Mesendoderm (in vitro differentiated cells): Measurements from ENCODE around the gene CDK14.
A peak's percentile ranks its signal among the peaks of the same experiment; 100 is the strongest.
"Not testable (repeated sequence)": the region's sequence is repeated elsewhere in the genome, so short reads cannot be mapped to it uniquely, and the experiment has no call there.

ENCODE experiments used
- DNase-seq: peaks from one replicate; pipeline ENCODE4 v3.0.0; 2013
- H2AK5ac ChIP-seq: 2 replicates; pipeline ENCODE4 v1.6.1; 2013; ENCODE audit warnings: low read length, inconsistent platforms
- H2BK120ac ChIP-seq: 2 replicates; pipeline ENCODE4 v1.6.1; 2013; ENCODE audit warnings: low read depth, mild to moderate bottlenecking, low read length, moderate library complexity, mixed read lengths
- H2BK15ac ChIP-seq: replicated peaks from 2 replicates; pipeline ENCODE4 v1.6.1; 2013; ENCODE audit warnings: low read depth, mild to moderate bottlenecking, moderate library complexity
- H2BK5ac ChIP-seq: 2 replicates; pipeline ENCODE4 v1.6.1; 2013; ENCODE audit warnings: low read length, inconsistent platforms
- H3K18ac ChIP-seq: 2 replicates; pipeline ENCODE4 v1.6.1; 2013; ENCODE audit warnings: mild to moderate bottlenecking, low read length, mixed read lengths
- H3K23ac ChIP-seq: one replicate; pipeline ENCODE4 v1.6.1; 2013; ENCODE audit warnings: low read length
- H3K27ac ChIP-seq: 2 replicates; pipeline ENCODE4 v1.5.1; 2013; ENCODE audit warnings: low read depth, mild to moderate bottlenecking, inconsistent platforms, low read length, moderate library complexity
- H3K27me3 ChIP-seq: 2 replicates; pipeline ENCODE4 v1.6.1; 2013; ENCODE audit warnings: low read length, control low read depth, mild to moderate bottlenecking, inconsistent platforms; ENCODE audit not compliant: insufficient read depth, poor library complexity
- H3K36me3 ChIP-seq: 2 replicates; pipeline ENCODE4 v1.6.1; 2013; ENCODE audit warnings: low read length, inconsistent platforms; ENCODE audit not compliant: control insufficient read depth, insufficient read depth
- H3K4ac ChIP-seq: one replicate; pipeline ENCODE4 v1.6.1; 2013; ENCODE audit warnings: low read depth, mild to moderate bottlenecking, low read length, moderate library complexity
- H3K4me1 ChIP-seq: 2 replicates; pipeline ENCODE4 v1.6.1; 2013; ENCODE audit warnings: low read depth, low read length, inconsistent platforms; ENCODE audit not compliant: control insufficient read depth
- H3K4me2 ChIP-seq: 2 replicates; pipeline ENCODE4 v1.6.1; 2013; ENCODE audit warnings: low read length
- H3K4me3 ChIP-seq: 2 replicates; pipeline ENCODE4 v1.5.1; 2013; ENCODE audit warnings: mild to moderate bottlenecking, low read length
- H3K56ac ChIP-seq: one replicate; pipeline ENCODE4 v1.6.1; 2013; ENCODE audit warnings: low read length
- H3K79me1 ChIP-seq: 2 replicates; pipeline ENCODE4 v1.6.1; 2013; ENCODE audit warnings: low read length, inconsistent platforms
- H3K79me2 ChIP-seq: 2 replicates; pipeline ENCODE4 v1.6.1; 2013; ENCODE audit warnings: mild to moderate bottlenecking, low read length; ENCODE audit not compliant: control insufficient read depth, insufficient read depth
- H3K9ac ChIP-seq: 2 replicates; pipeline ENCODE4 v1.6.1; 2013; ENCODE audit warnings: low read length, inconsistent platforms
- H4K5ac ChIP-seq: one replicate; pipeline ENCODE4 v1.6.1; 2013; ENCODE audit warnings: low read length
- H4K8ac ChIP-seq: one replicate; pipeline ENCODE4 v1.6.1; 2013; ENCODE audit warnings: low read depth, mild to moderate bottlenecking, control low read depth, low read length, moderate library complexity
- WGBS: extraction: QIAGEN DNeasy Blood & Tissue Kit; methylation state at CpG from one replicate; pipeline ENCODE4 v1.1.7; 2013; ENCODE audit warnings: low lambda C conversion rate, missing lambda C conversion rate; ENCODE audit not compliant: insufficient coverage; ENCODE audit errors: extremely low coverage; 5-methylcytosine and 5-hydroxymethylcytosine counted together

Gene CDK14

DNA sequence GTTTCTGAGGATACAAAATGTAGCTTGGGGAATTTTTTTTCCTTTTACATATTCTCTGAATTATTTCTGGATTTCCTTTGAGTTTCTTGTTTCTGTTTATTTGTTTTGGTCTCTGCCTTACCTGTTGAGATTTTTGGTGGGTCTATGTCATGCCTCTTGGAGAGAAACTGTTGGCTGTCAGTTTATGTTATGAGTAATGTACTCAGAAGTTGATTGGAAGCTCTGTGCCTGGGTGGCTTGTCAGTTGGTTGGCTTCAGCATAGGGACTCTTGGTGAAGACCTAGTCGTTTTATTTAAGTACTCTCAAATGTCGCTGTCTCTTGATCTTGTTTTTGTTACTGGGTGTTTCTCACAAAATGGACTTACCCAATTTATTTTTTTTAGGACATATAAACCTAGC is 132.4 kb downstream of the CDK14 start:
- Histone ChIP-seq H3K23ac (no peak overlapping the region), H3K27ac (no peak overlapping the region), H2BK120ac (no peak overlapping the region), H3K36me3 (no peaks in the 10 kb centered on the region), H4K5ac (no peak overlapping the region), H3K9ac (no peak overlapping the region), H3K27me3 (no peaks in the 10 kb centered on the region), H3K4me1 (peaks cover 4% of the 10 kb centered on the region), H2AK5ac (no peak overlapping the region), H4K8ac (no peak overlapping the region), H3K79me1 (no peaks in the 10 kb centered on the region), H3K4me2 (no peak overlapping the region), H3K79me2 (no peaks in the 10 kb centered on the region), H3K4me3 (no peak overlapping the region), H3K56ac (no peak overlapping the region), H3K18ac (no peak overlapping the region), H2BK5ac (no peak overlapping the region), H3K4ac (no peak overlapping the region), H2BK15ac (no peak overlapping the region)
- WGBS: no CpG with 5 or more reads among the region's 2 CpGs
- no peak for DNase-seq

DNA sequence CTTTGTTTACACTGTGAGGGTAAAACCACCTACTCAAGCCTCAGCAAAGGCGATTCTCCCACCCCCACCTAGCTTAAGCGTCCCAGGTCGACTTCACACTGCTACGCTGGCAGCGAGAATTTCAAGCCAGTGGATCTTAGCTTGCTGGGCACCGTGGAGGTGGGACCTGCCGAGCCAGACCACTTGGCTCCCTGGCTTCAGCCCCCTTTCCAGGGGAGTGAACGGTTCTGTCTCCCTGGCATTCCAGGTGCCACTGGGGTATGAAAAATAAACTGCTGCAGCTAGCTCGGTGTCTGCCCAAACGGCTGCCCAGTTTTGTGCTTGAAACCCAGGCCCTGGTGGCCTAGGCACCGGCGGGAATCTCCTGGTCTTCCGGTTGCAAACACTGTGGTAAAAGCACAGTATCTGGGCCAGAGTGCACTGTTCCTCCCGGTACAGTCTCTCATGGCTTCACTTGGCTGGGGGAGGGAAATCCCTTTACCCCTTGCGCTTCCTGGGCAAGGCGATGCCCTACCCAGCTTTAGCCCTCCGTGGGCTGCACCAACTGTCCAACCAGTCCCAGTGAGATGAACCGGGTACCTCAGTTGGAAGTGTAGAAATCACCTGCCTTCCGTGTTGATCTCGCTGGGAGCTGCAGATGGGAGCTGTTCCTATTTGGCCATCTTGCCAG is 139.6 kb downstream of the CDK14 start:
- H2BK15ac ChIP-seq, H3K4me1 ChIP-seq, H3K36me3 ChIP-seq, H4K5ac ChIP-seq, H3K9ac ChIP-seq, DNase-seq, H3K27ac ChIP-seq, H4K8ac ChIP-seq, H3K27me3 ChIP-seq, H3K79me1 ChIP-seq, H3K56ac ChIP-seq, H3K4me3 ChIP-seq, H3K23ac ChIP-seq, H2BK5ac ChIP-seq, H3K79me2 ChIP-seq, H2AK5ac ChIP-seq, H3K18ac ChIP-seq, H3K4ac ChIP-seq, H2BK120ac ChIP-seq, H3K4me2 ChIP-seq: not testable (repeated sequence)
- WGBS: no CpG with 5 or more reads among the region's 20 CpGs

DNA sequence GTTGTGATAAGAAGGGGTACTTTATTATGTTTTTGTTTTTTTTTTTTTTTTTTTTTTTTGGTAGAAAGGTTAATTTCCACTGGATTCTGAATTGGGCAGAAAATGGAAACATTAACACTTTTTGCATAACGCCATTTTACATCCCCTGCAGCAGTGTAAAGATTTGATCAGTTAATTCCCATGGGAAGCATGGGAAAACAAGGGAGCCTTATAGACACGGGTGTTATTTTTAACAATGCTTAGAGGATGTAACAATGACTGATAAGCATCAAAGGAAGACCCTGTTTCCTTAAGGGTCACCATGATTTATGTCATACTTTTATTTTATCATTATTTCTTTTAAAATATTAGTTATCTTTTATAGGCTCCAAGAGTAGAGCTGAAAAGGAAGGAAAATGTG is 140.2 kb downstream of the CDK14 start:
- Histone ChIP-seq H2AK5ac (no peak overlapping the region), H3K18ac (no peak overlapping the region), H3K4me3 (no peak overlapping the region), H3K56ac (no peak overlapping the region), H2BK15ac (no peak overlapping the region), H3K23ac (no peak overlapping the region), H3K79me1 (no peaks in the 10 kb centered on the region), H3K79me2 (no peaks in the 10 kb centered on the region), H3K4me2 (no peak overlapping the region), H3K4ac (no peak overlapping the region), H3K27me3 (no peaks in the 10 kb centered on the region), H2BK5ac (no peak overlapping the region), H4K5ac (no peak overlapping the region), H2BK120ac (no peak overlapping the region), H3K4me1 (no peaks in the 10 kb centered on the region), H4K8ac (no peak overlapping the region), H3K9ac (no peak overlapping the region), H3K27ac (no peak overlapping the region), H3K36me3 (no peaks in the 10 kb centered on the region)
- WGBS: no CpG with 5 or more reads among the region's 2 CpGs
- DNase-seq: no peak

DNA sequence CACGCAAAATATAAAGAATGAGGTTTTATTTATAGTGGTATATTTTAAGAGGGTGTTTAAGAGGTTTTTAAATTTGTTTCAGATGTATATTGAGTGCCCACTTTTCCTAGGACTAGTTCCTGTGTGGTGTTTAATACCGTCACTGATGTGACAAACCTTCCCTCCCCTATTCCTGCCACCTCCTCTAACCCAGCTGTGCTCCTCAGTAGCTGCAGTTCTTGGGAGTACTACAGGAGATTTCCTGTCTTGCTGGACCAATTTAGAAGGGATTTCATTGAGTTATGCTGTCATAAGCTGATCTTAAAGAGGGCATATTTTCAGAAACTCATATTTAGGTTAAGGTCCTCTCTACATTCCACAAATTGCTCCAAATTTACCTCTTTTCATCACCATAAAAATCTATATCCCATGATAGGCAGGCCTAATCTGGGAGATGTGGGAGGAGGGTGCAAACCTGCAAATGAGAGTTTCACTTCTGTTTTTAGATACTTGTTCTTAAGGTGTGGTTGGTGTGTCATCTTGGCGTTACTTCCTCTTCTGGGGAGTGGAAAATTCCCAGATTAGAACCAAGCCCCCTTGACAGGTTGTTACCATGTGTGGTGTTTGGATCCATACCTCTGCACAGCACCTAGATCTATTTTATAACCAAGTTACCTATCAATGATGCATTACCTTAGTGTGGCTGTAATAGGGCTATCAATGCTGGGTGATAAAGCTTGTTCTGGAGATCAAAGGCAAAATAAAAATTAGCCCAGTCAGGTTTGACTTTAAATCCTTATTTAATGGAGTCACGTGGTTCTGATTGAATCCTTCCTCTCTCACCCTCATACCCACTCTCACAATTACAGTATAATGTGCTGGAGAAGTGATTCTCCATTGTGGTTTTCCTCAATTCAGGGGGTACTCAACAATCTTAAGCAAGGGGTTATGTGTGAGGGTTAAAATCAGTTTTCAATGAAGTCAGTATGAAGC is 141.1 kb downstream of the CDK14 start:
- Histone ChIP-seq H2BK120ac (no peak overlapping the region), H3K18ac (no peak overlapping the region), H3K4me3 (no peak overlapping the region), H3K56ac (no peak overlapping the region), H3K4ac (no peak overlapping the region), H3K4me1 (no peaks in the 10 kb centered on the region), H3K79me1 (no peaks in the 10 kb centered on the region), H3K36me3 (no peaks in the 10 kb centered on the region), H2AK5ac (no peak overlapping the region), H3K9ac (no peak overlapping the region), H3K27ac (no peak overlapping the region), H4K5ac (no peak overlapping the region), H3K27me3 (no peaks in the 10 kb centered on the region), H4K8ac (no peak overlapping the region), H3K4me2 (no peak overlapping the region), H2BK5ac (no peak overlapping the region), H2BK15ac (no peak overlapping the region), H3K79me2 (no peaks in the 10 kb centered on the region), H3K23ac (no peak overlapping the region)
- 100% methylated on average over 1 of the region's 4 CpGs for WGBS
- peak; percentile 25 for DNase-seq

DNA sequence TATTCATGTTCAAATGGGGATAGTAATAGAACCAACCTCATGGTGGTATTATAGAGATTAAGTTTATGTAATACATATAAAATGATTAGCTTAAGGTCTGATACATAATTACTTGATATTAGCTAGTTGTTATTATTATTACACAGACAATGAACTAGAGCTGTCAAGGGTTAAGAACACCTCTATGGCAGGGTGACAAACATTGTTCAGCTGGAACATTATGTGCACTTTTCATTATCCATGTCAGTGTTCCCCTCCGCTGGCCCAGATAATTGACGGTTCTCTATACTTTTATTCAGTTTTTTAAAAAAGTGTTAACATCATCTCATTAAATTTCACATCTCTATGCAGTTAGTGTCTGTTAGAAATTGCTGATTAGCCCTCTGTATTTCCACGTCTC is 142.1 kb downstream of the CDK14 start:
- Histone ChIP-seq H3K4me2 (no peak overlapping the region), H3K27me3 (no peaks in the 10 kb centered on the region), H3K9ac (no peak overlapping the region), H4K5ac (no peak overlapping the region), H3K56ac (no peak overlapping the region), H3K4ac (no peak overlapping the region), H2BK15ac (no peak overlapping the region), H3K4me1 (no peaks in the 10 kb centered on the region), H4K8ac (no peak overlapping the region), H2AK5ac (no peak overlapping the region), H3K36me3 (no peaks in the 10 kb centered on the region), H3K4me3 (no peak overlapping the region), H3K23ac (no peak overlapping the region), H3K79me1 (no peaks in the 10 kb centered on the region), H3K18ac (no peak overlapping the region), H2BK120ac (no peak overlapping the region), H2BK5ac (no peak overlapping the region), H3K27ac (no peak overlapping the region), H3K79me2 (no peaks in the 10 kb centered on the region)
- no peak for DNase-seq
- no CpG with 5 or more reads among the region's 3 CpGs for WGBS
